AG10803 (cell line): ENCODE data around the gene CRYBG2.

Source experiments
- DNase-seq: peaks from one replicate; pipeline ENCODE4 v3.0.0; 2010; ENCODE audit warnings: low read depth
- H3K4me3 ChIP-seq: 2 replicates; pipeline ENCODE4 v1.5.1; 2011; ENCODE audit warnings: mild to moderate bottlenecking, low read length, control low read depth
- CTCF ChIP-seq: conservative IDR thresholded peaks from 2 replicates; pipeline ENCODE4 v1.5.1; 2011; ENCODE audit warnings: mild to moderate bottlenecking, low read length, control low read depth, inconsistent platforms

CRYBG2 gene

DNA sequence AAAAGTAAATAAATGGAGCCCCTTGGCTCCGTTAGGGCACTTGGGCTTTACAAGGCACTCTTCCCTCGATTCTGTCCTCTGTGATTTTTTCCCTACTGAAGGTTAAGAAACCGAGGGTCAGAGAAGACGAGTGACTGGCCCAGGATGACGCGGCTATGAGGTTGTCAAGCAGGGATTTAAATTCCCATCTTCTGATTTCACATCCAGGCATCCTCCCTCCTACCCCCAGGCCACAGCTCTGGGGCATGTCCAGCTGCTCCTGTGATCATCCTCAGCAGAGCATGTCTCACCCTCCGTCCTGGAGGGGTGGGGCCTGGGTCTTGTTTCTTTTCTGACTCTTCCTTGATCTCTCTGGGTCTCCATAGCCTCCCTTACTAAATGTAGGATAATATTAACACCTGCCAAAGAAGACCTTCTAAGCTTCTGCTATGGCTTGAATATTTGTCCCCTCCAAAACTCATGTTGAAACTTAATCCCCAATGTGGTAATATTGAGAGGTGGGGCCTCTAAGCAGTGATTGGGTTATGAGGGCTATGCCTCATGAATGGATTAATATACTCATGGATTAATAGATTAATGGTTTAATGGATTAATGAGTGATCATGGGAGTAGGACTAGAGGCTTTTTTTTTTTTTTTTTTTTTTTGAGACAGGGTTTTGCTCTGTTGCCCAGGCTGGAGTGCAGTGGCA lies 4.6 kb downstream of the CRYBG2 start:
- no peak for TF ChIP-seq CTCF
- peak; percentile 75 for DNase-seq
- no peak overlapping the region for H3K4me3 ChIP-seq

DNA sequence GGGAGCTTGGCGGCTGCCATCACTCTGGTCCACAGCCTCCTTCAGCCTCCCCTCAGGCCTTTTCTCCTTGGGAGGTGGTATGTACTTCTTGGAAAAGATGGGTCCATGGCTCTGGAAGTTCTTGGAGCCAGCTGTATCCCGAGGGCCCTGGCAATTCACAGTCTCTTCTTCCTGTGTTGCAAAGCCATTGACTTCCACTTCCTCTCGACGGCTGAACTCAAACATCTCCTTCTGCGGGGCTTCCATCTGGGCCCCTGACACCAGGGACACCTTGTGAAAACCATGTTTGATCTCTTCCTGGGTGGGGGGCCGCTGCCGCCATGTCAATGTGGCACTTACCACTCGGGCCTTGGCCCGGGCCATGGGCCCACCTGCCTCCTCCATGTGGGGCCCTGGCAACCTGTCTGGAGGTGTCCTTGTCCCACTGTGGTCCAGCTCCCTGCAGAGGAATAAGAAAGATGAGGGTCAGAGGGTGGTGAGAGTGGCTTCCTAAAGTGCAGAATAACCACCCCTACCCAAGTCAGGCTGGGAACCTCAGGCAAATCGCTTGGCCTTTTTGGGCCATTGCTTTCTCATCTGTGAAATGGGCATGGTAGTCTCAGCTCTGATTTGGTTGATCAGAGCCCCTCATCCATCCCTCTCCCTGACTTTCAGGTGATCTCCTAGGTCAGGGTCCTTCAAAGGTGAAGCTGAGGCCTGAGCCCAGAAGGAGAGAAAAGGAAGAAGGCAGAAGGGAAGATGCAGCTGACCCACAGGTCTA lies 7.5 kb downstream of the CRYBG2 start:
- TF ChIP-seq CTCF, result no peak
- no peak overlapping the region for H3K4me3 ChIP-seq
- no peak for DNase-seq

GRCh38 chr1:26345718-26346117 lies 8.2 kb downstream of the CRYBG2 start:
- no peak for TF ChIP-seq CTCF
- DNase-seq, result no peak
- H3K4me3 ChIP-seq, result no peak overlapping the region

DNA sequence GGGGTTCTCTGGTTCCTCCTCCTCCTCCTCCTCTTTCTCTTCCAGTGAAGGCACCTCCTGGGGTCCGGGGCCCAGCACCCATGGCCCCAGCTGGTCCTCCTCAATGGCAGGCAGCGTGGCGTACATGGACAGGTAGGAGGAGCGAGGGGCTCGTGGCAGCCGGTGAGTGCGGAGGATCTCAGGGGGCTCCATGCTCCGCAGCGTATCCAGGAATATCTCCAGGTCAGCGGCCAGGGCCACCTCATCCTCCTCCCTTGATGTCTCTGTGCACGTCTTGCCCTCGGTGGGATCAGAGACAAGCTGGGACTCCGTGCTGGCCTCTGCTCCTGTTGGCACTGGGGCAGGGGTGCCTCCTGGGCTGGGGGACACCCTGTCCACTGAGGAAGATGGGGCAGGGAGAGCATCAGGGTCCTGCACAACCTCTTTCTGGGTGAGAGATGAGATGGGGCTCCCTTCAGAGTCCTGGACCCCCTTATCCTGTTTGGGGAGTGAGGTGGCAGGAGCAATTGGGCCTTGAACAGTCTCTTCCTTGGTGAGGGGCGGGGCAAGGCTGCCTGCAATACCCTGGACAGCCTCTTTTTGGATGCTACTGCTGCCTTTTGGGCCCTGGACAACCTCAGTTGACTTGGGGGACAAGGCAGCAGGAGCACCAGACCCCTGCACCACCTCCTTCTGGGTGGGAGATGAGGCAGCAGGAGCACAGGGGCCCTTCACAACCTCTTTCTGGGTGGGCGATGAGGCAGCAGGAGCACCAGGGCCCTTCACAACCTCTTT lies 9.6 kb downstream of the CRYBG2 start:
- TF ChIP-seq CTCF, result no peak
- DNase-seq, result no peak
- H3K4me3 ChIP-seq, result no peak overlapping the region

GRCh38 chr1:26340047-26340481 lies 13.9 kb downstream of the CRYBG2 start:
- DNase-seq, result no peak
- no peak for TF ChIP-seq CTCF

DNA sequence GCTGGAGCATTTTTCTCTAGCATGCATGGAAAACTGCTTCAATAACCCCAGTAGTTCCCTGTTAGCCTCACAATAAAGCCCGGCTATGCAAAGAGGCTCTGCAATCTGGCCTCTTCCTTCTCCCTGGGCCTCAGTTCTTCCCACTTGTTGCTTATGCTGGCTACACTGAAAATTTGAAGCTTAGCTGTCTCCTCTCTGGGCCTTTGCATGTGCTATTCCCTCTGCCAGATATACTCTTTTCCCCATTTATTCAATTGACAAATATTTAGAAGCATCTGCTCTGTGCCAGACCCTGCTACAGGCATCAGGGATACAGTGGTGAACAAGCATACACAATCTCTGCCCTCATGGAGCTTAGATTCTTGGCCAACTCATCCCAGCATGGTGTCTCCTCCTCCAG lies 15.3 kb downstream of the CRYBG2 start:
- H3K4me3 ChIP-seq, result no peak overlapping the region
- TF ChIP-seq CTCF, result no peak
- no peak for DNase-seq

More at GRCh38 chr1:26340047-26340481, 13.9 kb downstream of the CRYBG2 start:
- H3K4me3 ChIP-seq, result no peak overlapping the region
